Stimulated activated CD4-positive, alpha-beta T cell treated with anti-CD3 and anti-CD28 coated beads, Interleukin-4, amount 100 ng/mL, for 1 hour (primary cell): ENCODE data around the gene NCF4.

Source experiments
- DNase-seq: peaks from one replicate; pipeline ENCODE4 v3.0.0-alpha.2; 2020

NCF4 gene

DNA sequence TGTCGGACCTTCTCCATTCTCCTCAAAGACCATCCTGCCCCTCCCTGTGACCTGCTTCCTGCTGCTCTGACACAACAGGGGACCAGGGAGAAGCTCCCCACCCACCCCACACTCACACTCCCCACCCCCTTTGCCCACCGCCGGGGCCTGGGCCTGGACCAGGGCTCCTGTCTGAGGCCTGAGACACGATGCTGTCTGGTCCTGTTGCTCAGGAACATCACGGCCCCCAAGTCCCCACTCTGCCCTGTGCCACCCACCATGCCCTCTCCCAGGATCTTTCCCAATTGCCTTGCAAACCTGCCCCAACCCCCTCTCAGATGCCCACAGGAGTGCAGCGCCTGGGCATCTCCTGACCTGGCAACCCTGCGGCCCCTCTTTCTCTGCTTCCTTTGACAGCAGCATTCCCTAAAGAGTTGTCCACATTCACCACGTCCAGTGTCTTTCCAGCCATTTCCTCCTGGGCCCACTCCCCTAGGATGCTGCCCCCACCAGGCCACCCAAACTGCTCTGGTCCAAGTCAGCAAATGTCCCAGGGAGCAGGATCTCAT, 63.4 kb downstream of the NCF4 start:
- no peak for DNase-seq

DNA sequence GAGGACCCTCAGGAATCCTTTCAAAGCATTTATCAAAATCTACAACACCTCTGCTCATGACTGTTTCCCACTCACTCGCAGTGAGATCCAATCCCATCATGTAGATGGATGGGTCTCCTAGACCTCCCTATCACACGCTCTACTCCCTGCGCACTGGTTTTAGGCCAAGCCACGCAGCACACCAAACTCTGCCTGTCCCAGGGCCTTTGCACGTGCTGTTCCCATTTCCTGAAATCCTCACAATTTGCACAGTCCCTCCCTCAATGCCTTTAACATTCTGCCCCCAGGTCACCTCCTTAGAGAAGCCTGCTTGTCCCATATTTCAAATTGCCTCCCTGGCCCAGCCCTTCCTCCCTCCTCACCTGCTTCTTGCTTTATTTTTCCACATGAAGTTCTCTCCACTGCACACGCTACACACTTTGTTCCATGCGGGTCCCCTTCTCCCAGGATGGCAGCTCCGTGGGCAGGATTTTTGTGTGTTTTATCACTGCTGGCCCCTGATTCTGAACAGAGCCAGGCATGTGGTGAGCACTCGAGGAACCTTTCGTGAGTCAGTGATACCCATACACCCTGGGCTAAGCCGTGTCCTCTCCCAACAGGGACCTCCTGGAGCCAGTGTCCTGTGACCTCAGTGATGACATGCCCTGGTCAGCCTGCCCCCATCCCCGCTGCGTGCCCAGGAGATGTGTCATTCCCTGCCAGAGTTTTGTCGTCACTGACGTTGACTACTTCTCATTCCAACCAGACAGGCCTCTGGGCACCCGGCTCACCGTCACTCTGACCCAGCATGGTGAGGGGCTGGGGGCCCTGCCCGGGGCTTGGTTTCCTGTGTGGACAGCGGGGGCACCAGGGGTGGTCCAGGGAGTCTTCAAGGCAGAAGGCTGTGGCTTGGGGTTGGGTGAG, 64.8 kb downstream of the NCF4 start:
- no peak for DNase-seq

DNA sequence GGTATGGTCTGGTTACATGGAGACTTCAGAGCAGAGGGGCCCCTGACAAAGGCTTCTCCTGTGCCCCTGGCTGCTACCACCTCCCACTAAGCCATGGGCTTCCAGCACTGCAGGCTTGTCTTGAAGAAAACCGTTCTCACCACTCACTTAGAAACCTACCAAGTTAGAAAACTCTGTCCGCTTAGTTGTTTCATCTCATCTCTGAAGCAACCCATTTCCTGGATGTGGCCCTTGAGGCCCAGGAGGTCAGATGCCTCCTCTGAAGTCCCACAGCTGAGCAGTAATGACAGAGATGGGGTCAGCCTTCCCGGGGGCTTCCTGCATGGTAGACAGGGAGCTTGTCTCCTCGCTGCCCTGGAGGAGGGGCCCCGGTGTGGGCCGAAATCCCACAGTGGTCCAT, 65.5 kb downstream of the NCF4 start:
- DNase-seq, result no peak

DNA sequence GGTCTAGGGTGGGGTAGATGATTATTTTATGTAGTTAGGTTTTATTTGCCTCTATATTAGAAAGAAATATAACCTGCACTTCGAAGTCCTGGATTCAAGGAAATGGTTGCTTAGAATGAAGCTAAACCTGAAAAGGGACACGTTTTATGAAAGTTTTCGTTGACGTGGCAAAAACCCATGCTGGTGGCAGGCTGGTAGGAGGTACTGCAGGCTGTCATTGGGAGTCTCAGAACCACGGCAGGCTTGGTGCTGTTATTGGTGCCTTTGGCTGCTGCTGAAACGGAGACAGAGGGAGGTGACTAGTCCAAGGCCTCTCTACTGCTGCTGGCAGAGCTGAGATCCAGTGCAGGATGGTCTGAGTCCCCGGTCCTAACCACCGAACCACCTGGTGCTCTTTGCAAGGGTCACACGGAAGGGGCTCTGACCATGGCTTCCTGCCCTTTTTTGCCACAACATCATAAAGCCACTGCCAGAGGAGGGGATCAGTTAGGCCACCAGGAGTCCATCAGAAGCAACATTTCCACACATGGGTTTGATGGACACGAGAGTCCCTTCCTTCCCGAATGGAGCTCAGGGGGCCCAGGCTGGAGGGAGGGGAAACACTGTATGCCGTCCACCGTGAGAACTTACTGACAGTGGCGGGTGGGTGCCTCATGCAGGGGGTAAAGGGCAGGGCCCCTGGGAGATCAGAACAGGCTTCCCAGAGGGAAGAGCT, 66.1 kb downstream of the NCF4 start:
- DNase-seq, result no peak
